Activated CD8-positive, alpha-beta T cell treated with anti-CD3 and anti-CD28 coated beads for 36 hours (primary cell): ENCODE measurements around the gene IFT27. TPM values are rescaled to one million over a fixed set of nuclear protein-coding genes. Genes with fewer than 3 reads are reported as not detected.

ENCODE experiments used
- ATAC-seq: fragments of 200-7000 bp; cut with Tn5 transposase; one replicate; pipeline ENCODE4 v1.10.0; 2021; ENCODE audit warnings: mild to moderate bottlenecking, moderate library complexity
- CTCF ChIA-PET: fragments of 350-600 bp; sonication (Branson Sonifier 250); formaldehyde crosslinking; loops from one replicate; lab custom pipeline; 2021; ENCODE audit warnings: antibody characterized with exemption; lab: Charles Lee
- POLR2A ChIA-PET: fragments of 350-600 bp; sonication (Branson Sonifier 250); formaldehyde crosslinking; loops from one replicate; lab custom pipeline; 2021; ENCODE audit warnings: antibody characterized with exemption; lab: Charles Lee
- DNase-seq: peaks from one replicate; pipeline ENCODE4 v3.0.0-alpha.2; 2020
- H3K27ac Mint-ChIP-seq: one replicate; pipeline ENCODE4 v1.8.0; 2021; ENCODE audit warnings: mild to moderate bottlenecking, mixed read lengths
- H3K27me3 Mint-ChIP-seq: one replicate; pipeline ENCODE4 v1.8.0; 2021; ENCODE audit warnings: mixed read lengths
- H3K36me3 Mint-ChIP-seq: one replicate; pipeline ENCODE4 v1.8.0; 2021; ENCODE audit warnings: low read depth, mixed read lengths
- H3K4me1 Mint-ChIP-seq: one replicate; pipeline ENCODE4 v1.8.0; 2021; ENCODE audit warnings: low read depth, mixed read lengths
- H3K4me3 Mint-ChIP-seq: one replicate; pipeline ENCODE4 v1.8.0; 2021; ENCODE audit warnings: mild to moderate bottlenecking, moderate library complexity, mixed read lengths
- H3K9me3 Mint-ChIP-seq: one replicate; pipeline ENCODE4 v1.8.0; 2021; ENCODE audit warnings: mixed read lengths
- CTCF ChIP-seq: fragments of 200-600 bp; IDR thresholded peaks from one replicate; pipeline ENCODE4 v1.8.0; 2022; ENCODE audit warnings: antibody characterized with exemption, mild to moderate bottlenecking
- intact Hi-C: fragments of 100-400 bp; cut with micrococcal nuclease; formaldehyde crosslinking; loops from one replicate; pipeline ENCODE4 v1.10.0; 2022
- total RNA-seq, 2 experiments: library from RNA; stranded (reverse); gene quantifications; one replicate each; pipeline ENCODE4 v1.2.3, GENCODE V29; 2021

Gene IFT27
- total RNA-seq, 2 experiments from 2014 or later = 20.0 to 21.9 TPM

- Mint-ChIP-seq H3K4me1 (peaks cover 17% of the 10 kb centered on the region), H3K4me3 (no peak overlapping the region), H3K27ac (peak overlapping the region; percentile 66), H3K9me3 (no peaks in the 10 kb centered on the region), H3K27me3 (peaks cover 5% of the 10 kb centered on the region), H3K36me3 (no peaks in the 10 kb centered on the region)
- TF ChIP-seq CTCF = no peak
- peak; percentile 49 for ATAC-seq
- intact Hi-C loops = no loop called here
- CTCF ChIA-PET = interaction anchor here (1.3 to 2.3 kb wide), 3 partner anchors 27 to 48 kb away, joined by 3 to 9 read pairs (median 8); no protein-coding TSS in a partner anchor
- POLR2A ChIA-PET = no interaction called here
- DNase-seq = no peak
Measured at GRCh38 chr22:36808721-36809344, 32.9 kb upstream of the IFT27 start.

- Mint-ChIP-seq H3K9me3 (no peaks in the 10 kb centered on the region), H3K36me3 (no peaks in the 10 kb centered on the region), H3K27me3 (peaks cover 2% of the 10 kb centered on the region), H3K27ac (no peak overlapping the region), H3K4me1 (peaks cover 17% of the 10 kb centered on the region), H3K4me3 (no peak overlapping the region)
- TF ChIP-seq CTCF = no peak
- ATAC-seq (no peak), DNase-seq (no peak)
- intact Hi-C loops = no loop called here
- ChIA-PET POLR2A (no interaction called here), CTCF (interaction anchor here (1.3 to 2.3 kb wide), 3 partner anchors 26 to 49 kb away, joined by 3 to 9 read pairs (median 8); no protein-coding TSS in a partner anchor)
Measured at GRCh38 chr22:36807627-36808026, 31.7 kb upstream of the IFT27 start.

GRCh38 chr22:36806835-36807234 is 30.9 kb upstream of the IFT27 start:
- intact Hi-C loops = no loop called here
- no peak for TF ChIP-seq CTCF
- POLR2A ChIA-PET = no interaction called here
- Mint-ChIP-seq H3K4me1 (peaks cover 17% of the 10 kb centered on the region), H3K27ac (no peak overlapping the region), H3K4me3 (no peak overlapping the region), H3K36me3 (no peaks in the 10 kb centered on the region), H3K27me3 (peaks cover 2% of the 10 kb centered on the region), H3K9me3 (no peaks in the 10 kb centered on the region)
- CTCF ChIA-PET = interaction anchor here (1.2 to 2.3 kb wide), 2 partner anchors 49 to 50 kb away, joined by 5 to 9 read pairs; no protein-coding TSS in a partner anchor
- no peak for DNase-seq
- ATAC-seq = no peak

- H3K36me3 Mint-ChIP-seq = no peaks in the 10 kb centered on the region
- POLR2A ChIA-PET = interaction anchor here (1.0 kb wide), 2 partner anchors 15 to 64 kb away, joined by 3 read pairs; no protein-coding TSS in a partner anchor
- no peaks in the 10 kb centered on the region for H3K9me3 Mint-ChIP-seq
- no peak for ATAC-seq
- H3K4me1 Mint-ChIP-seq = peaks cover 9% of the 10 kb centered on the region
- intact Hi-C loops = no loop called here
- CTCF ChIA-PET = interaction anchor here (1.2 to 1.3 kb wide), 2 partner anchors 50 to 53 kb away, joined by 3 to 6 read pairs; no protein-coding TSS in a partner anchor
- no peak for TF ChIP-seq CTCF
- H3K27ac Mint-ChIP-seq = no peak overlapping the region
- no peak for DNase-seq
- H3K4me3 Mint-ChIP-seq = no peak overlapping the region
- peaks cover 2% of the 10 kb centered on the region for H3K27me3 Mint-ChIP-seq
Measured at GRCh38 chr22:36803358-36803757, 27.4 kb upstream of the IFT27 start.

- CTCF ChIA-PET = no interaction called here
- H3K27me3 Mint-ChIP-seq = peaks cover 2% of the 10 kb centered on the region
- H3K27ac Mint-ChIP-seq = no peak overlapping the region
- DNase-seq (no peak), ATAC-seq (no peak)
- H3K36me3 Mint-ChIP-seq = no peaks in the 10 kb centered on the region
- no peaks in the 10 kb centered on the region for H3K9me3 Mint-ChIP-seq
- no peaks in the 10 kb centered on the region for H3K4me1 Mint-ChIP-seq
- intact Hi-C loops = no loop called here
- POLR2A ChIA-PET = no interaction called here
- no peak for TF ChIP-seq CTCF
- H3K4me3 Mint-ChIP-seq = no peak overlapping the region
Measured at GRCh38 chr22:36798674-36799066, 22.8 kb upstream of the IFT27 start.
